ENCODE measurements around the gene SMIM29.
"Not testable (repeated sequence)": the region's sequence is repeated elsewhere in the genome, so short reads cannot be mapped to it uniquely, and the experiment has no call there.

Gene SMIM29

GRCh38 chr6:34249469-34250261, 859 bp upstream of the SMIM29 start:
- H3K9me3 ChIP-seq (ENCODE audit: low read length), result no peaks in the 10 kb centered on the region
- H3K27me3 ChIP-seq (ENCODE audit: insufficient read depth, low read length), result no peaks in the 10 kb centered on the region
- peak overlapping the region; percentile 85 for H2AFZ ChIP-seq (ENCODE audit: low read depth, low read length)
- peak overlapping the region; percentile 78 for H3K4me3 ChIP-seq (ENCODE audit: low read length)
- peaks cover 5% of the 10 kb centered on the region for H3K36me3 ChIP-seq (ENCODE audit: insufficient read depth, low read length)
- peaks cover 7% of the 10 kb centered on the region for H3K4me1 ChIP-seq (ENCODE audit: insufficient read depth, low read length)

DNA sequence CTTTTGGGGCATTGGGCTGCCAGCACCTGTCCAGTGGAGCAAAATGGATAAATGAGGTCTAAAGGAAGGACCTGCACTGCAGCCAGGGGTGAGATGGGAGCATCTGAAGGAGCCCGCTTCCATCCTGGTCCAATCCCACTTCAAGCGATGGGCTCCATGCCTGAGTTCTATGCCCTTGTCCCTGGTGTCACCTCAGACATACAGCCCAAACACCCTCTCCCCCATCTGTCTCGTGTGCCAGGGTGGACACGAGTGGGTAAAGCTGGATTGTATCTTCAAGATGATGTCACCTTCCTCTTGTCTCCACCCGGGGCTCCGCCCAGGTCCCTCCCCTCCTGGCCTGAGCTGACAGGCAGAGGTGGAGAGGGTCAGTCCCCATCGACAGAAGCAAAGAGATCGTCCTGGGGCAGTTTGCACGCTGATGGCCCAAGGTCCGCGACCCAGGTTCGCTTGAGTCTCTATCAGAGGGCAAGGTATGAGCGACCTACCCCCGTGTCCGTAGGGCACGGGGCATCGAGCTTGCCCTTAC, 544 bp downstream of the SMIM29 start:
- no peaks in the 10 kb centered on the region for H3K27me3 ChIP-seq (ENCODE audit: insufficient read depth, low read length)
- H3K36me3 ChIP-seq (ENCODE audit: insufficient read depth, low read length), result peaks cover 15% of the 10 kb centered on the region
- peak overlapping the region; percentile 70 for H3K4me3 ChIP-seq (ENCODE audit: low read length)
- peaks cover 12% of the 10 kb centered on the region for H3K4me1 ChIP-seq (ENCODE audit: insufficient read depth, low read length)
- peak overlapping the region; percentile 85 for H2AFZ ChIP-seq (ENCODE audit: low read depth, low read length)
- no peaks in the 10 kb centered on the region for H3K9me3 ChIP-seq (ENCODE audit: low read length)

DNA sequence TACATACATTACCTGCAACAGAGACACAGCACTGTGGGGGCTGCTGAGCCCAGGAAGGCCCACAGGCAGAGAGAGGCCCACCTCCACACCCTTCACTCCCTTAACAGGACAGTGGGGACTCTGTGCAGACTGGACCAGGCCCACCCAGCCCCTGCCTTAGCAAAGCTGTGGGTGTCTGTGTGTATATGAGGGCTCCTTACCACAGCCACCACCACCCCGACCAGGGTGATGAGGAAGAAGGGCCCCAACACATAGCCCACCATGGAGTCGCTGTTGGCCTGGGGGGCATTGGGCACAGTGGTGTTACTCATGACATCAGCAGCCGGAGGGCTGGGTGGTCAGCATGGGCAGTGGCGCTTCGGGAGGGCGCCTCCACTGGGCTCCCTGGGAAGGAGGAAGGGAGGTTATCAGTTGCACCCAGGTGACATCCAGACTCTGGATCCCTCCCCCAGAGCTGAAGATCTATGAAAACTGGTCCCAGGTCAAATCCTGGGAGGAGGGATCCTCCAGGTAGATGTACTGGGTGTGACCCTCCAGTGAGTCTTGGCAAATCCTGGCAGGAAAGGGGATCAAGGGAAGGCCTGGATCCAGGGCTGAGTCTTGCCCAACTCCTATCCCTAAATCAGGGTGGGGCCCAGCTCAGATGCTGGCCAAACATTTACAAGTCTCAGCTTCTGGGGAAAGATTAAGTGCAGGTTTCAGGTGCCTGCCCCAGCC, 1.2 kb downstream of the SMIM29 start:
- no peaks in the 10 kb centered on the region for H3K9me3 ChIP-seq (ENCODE audit: low read length)
- no peaks in the 10 kb centered on the region for H3K27me3 ChIP-seq (ENCODE audit: insufficient read depth, low read length)
- peak overlapping the region; percentile 70 for H3K4me3 ChIP-seq (ENCODE audit: low read length)
- H3K36me3 ChIP-seq (ENCODE audit: insufficient read depth, low read length), result peaks cover 16% of the 10 kb centered on the region
- peaks cover 12% of the 10 kb centered on the region for H3K4me1 ChIP-seq (ENCODE audit: insufficient read depth, low read length)
- H2AFZ ChIP-seq (ENCODE audit: low read depth, low read length), result no peak overlapping the region

- H3K27me3 ChIP-seq (ENCODE audit: insufficient read depth, low read length), result no peaks in the 10 kb centered on the region
- peaks cover 12% of the 10 kb centered on the region for H3K4me1 ChIP-seq (ENCODE audit: insufficient read depth, low read length)
- H3K4me3 ChIP-seq (ENCODE audit: low read length), result no peak overlapping the region
- H3K36me3 ChIP-seq (ENCODE audit: insufficient read depth, low read length), result peaks cover 23% of the 10 kb centered on the region
- no peak overlapping the region for H2AFZ ChIP-seq (ENCODE audit: low read depth, low read length)
- H3K9me3 ChIP-seq (ENCODE audit: low read length), result no peaks in the 10 kb centered on the region
Observed at GRCh38 chr6:34246563-34247391, 2.0 kb downstream of the SMIM29 start.

DNA sequence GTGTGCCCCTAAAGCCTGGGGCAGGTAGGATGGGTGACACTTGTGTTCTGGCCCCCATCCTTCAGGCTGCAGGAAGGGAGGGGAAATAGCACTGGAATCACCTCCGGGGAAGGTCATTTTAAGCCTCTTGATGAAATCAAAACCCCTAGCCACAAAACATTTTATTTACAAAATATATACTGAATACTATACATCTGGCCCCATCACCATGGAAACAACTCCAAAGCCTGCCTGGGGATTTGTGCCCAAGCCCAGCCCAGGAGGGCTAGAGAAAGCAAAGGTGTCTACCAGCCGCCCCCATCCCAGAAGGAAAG, 2.6 kb downstream of the SMIM29 start:
- H3K27me3 ChIP-seq (ENCODE audit: insufficient read depth, low read length), result no peaks in the 10 kb centered on the region
- H3K9me3 ChIP-seq (ENCODE audit: low read length), result no peaks in the 10 kb centered on the region
- no peak overlapping the region for H3K4me3 ChIP-seq (ENCODE audit: low read length)
- peaks cover 29% of the 10 kb centered on the region for H3K36me3 ChIP-seq (ENCODE audit: insufficient read depth, low read length)
- H2AFZ ChIP-seq (ENCODE audit: low read depth, low read length), result no peak overlapping the region
- H3K4me1 ChIP-seq (ENCODE audit: insufficient read depth, low read length), result peaks cover 12% of the 10 kb centered on the region

DNA sequence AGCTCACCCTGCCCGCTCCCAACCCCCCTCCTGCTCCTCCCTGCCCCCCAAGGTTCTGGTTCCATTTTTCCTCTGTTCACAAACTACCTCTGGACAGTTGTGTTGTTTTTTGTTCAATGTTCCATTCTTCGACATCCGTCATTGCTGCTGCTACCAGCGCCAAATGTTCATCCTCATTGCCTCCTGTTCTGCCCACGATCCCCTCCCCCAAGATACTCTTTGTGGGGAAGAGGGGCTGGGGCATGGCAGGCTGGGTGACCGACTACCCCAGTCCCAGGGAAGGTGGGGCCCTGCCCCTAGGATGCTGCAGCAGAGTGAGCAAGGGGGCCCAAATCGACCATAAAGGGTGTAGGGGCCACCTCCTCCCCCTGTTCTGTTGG, 3.1 kb downstream of the SMIM29 start:
- Histone ChIP-seq H3K36me3 (ENCODE audit: insufficient read depth, low read length) (peaks cover 32% of the 10 kb centered on the region), H3K4me1 (ENCODE audit: insufficient read depth, low read length) (peaks cover 12% of the 10 kb centered on the region)
- not testable (repeated sequence) for H3K27me3 ChIP-seq (ENCODE audit: insufficient read depth, low read length); H3K4me3 ChIP-seq (ENCODE audit: low read length); H2AFZ ChIP-seq (ENCODE audit: low read depth, low read length); H3K9me3 ChIP-seq (ENCODE audit: low read length)

- H3K36me3 ChIP-seq (ENCODE audit: insufficient read depth, low read length), result peaks cover 36% of the 10 kb centered on the region
- H3K4me1 ChIP-seq (ENCODE audit: insufficient read depth, low read length), result peaks cover 12% of the 10 kb centered on the region
- not testable (repeated sequence) for H3K4me3 ChIP-seq (ENCODE audit: low read length); H2AFZ ChIP-seq (ENCODE audit: low read depth, low read length); H3K9me3 ChIP-seq (ENCODE audit: low read length); H3K27me3 ChIP-seq (ENCODE audit: insufficient read depth, low read length)
Observed at GRCh38 chr6:34245032-34245760, 3.6 kb downstream of the SMIM29 start.

DNA sequence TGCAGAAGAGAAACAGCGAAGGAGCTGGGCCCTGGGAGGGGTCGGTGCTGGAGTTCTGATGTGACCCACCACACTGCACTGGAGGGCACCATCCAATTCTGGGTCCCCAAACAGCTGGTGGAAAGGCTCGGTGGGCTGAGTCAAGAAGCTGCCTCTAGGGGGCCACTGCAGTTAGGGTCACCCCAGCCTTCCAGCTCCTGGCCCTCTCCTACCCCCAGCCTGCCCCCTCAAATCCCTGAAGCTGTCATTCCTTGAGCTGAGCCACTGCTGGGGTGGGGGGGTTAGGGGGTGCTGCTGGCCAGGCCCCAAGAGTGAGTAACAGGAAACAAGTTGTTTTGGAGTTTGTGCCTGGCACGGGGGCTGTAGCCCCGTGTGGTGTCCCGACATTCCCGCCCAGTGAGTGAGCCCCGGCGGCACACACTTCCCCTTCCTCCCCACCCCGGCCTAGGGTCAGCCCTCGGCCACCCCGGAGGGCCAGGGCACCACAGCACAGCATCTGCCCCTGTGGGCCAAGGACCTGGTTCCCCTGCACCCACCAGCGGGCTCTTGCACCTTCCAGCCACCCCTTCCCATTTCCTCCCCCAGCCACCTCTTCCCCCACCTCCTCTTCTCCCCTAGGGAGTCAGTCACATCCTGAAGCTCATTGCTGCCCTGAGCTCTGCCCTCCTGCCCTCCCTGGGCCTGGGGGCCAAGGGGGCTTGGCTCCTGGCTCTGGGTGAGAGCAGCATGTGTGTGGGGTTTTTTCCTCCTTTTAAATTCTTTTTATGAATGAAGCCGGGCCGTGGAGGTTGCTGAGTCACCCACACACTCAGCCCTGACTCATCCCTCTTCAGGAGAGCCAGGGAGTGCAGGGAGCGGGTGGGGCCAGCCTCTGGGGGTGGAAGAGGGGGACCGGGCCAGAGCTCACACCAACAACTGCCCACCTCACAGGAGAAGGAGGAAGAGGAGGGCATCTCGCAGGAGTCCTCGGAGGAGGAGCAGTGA, 4.6 kb downstream of the SMIM29 start:
- Histone ChIP-seq H3K4me1 (ENCODE audit: insufficient read depth, low read length) (peaks cover 12% of the 10 kb centered on the region), H3K36me3 (ENCODE audit: insufficient read depth, low read length) (peaks cover 38% of the 10 kb centered on the region), H3K27me3 (ENCODE audit: insufficient read depth, low read length) (no peaks in the 10 kb centered on the region), H2AFZ (ENCODE audit: low read depth, low read length) (no peak overlapping the region), H3K4me3 (ENCODE audit: low read length) (no peak overlapping the region), H3K9me3 (ENCODE audit: low read length) (no peaks in the 10 kb centered on the region)

DNA sequence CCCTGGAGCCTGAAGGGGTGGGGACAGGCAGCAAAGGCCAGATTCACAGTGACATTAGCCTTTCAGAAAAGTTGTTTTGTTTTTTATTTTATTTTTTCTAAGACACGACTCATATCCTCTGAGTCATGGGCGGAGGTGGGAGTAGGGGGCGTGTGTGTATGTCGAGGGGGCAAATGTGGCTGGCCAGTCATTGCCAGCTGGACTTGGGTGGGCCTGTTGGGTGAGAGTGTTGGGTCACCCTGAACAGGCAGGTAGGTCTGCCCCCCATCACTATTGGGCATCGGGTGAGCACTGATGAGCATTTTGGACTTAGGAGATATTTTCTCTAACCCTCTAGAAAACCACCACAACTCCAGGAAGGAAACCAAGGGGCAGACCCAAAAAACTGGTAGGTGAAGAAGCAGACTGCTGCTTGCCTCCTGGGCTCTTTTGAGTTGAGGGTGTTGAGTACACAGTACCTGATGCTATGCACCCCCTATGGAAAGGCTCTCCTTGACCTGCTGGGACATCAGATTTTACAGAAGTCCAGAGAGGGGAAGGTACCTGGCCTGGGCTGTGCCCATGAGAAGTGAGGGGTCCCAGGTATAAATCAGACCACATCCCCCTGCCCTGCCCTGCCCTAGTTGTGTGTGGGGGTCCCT, 5.6 kb downstream of the SMIM29 start:
- Histone ChIP-seq H3K9me3 (ENCODE audit: low read length) (no peaks in the 10 kb centered on the region), H3K27me3 (ENCODE audit: insufficient read depth, low read length) (no peaks in the 10 kb centered on the region), H3K36me3 (ENCODE audit: insufficient read depth, low read length) (peaks cover 38% of the 10 kb centered on the region), H3K4me1 (ENCODE audit: insufficient read depth, low read length) (peaks cover 16% of the 10 kb centered on the region), H2AFZ (ENCODE audit: low read depth, low read length) (no peak overlapping the region), H3K4me3 (ENCODE audit: low read length) (no peak overlapping the region)

- Histone ChIP-seq H3K36me3 (ENCODE audit: insufficient read depth, low read length) (peaks cover 38% of the 10 kb centered on the region), H3K27me3 (ENCODE audit: insufficient read depth, low read length) (no peaks in the 10 kb centered on the region), H2AFZ (ENCODE audit: low read depth, low read length) (no peak overlapping the region), H3K9me3 (ENCODE audit: low read length) (no peaks in the 10 kb centered on the region), H3K4me1 (ENCODE audit: insufficient read depth, low read length) (peaks cover 12% of the 10 kb centered on the region), H3K4me3 (ENCODE audit: low read length) (no peak overlapping the region)
Observed at GRCh38 chr6:34242252-34243130, 6.3 kb downstream of the SMIM29 start.
